CD14-positive monocyte (primary cell): ENCODE data around the gene ARHGEF33. TPM values are rescaled to one million over a fixed set of nuclear protein-coding genes. Genes with fewer than 3 reads are reported as not detected.

ENCODE experiments used
- DNase-seq, 3 donors: peaks; one replicate each; pipeline ENCODE4 v3.0.0-alpha.2; 2011 to 2022
- H2AFZ ChIP-seq: 2 replicates; pipeline ENCODE4 v1.6.0; 2012; ENCODE audit warnings: mild to moderate bottlenecking, low read depth, low read length, inconsistent platforms; ENCODE audit not compliant: insufficient read depth, poor library complexity, severe bottlenecking
- H3K27ac ChIP-seq, 2 donors: 1 replicate in 1 of 2; 2 replicates in 1 of 2; pipeline ENCODE4 v1.5.1; 2012 to 2013; ENCODE audit warnings: low read length in 2 of 2, control low read depth in 1 of 2, inconsistent platforms in 1 of 2, low read depth in 1 of 2, mild to moderate bottlenecking in 1 of 2
- H3K27me3 ChIP-seq, 2 donors: one replicate each; pipeline versions ENCODE4 v1.6.0 to v1.6.1; 2011 to 2013; ENCODE audit warnings: low read length in 2 of 2; ENCODE audit not compliant: control insufficient read depth in 2 of 2, insufficient read depth in 2 of 2
- H3K36me3 ChIP-seq, 2 donors: replicated peaks in 1 of 2; 1 replicate in 1 of 2; 2 replicates in 1 of 2; pipeline versions ENCODE4 v1.5.1 to v1.6.1; 2012 to 2013; ENCODE audit warnings: low read length in 2 of 2, control low read depth in 1 of 2, inconsistent platforms in 1 of 2, mild to moderate bottlenecking in 1 of 2; ENCODE audit not compliant: insufficient read depth in 2 of 2, control insufficient read depth in 1 of 2
- H3K4me1 ChIP-seq, 2 donors: 1 replicate in 1 of 2; 2 replicates in 1 of 2; pipeline versions ENCODE4 v1.5.1 to v1.6.1; 2012 to 2013; ENCODE audit warnings: low read length in 2 of 2, control low read depth in 1 of 2, inconsistent platforms in 1 of 2, mild to moderate bottlenecking in 1 of 2, moderate library complexity in 1 of 2; ENCODE audit not compliant: insufficient read depth in 2 of 2, control insufficient read depth in 1 of 2
- H3K4me2 ChIP-seq: replicated peaks from 2 replicates; pipeline ENCODE3; 2012; ENCODE audit warnings: low read length, moderate library complexity, mild to moderate bottlenecking; ENCODE audit not compliant: poor library complexity, severe bottlenecking; ENCODE audit errors: extremely low read depth
- H3K4me3 ChIP-seq, 3 experiments: fragments of 200-600 bp in 1 of 3; sonication (generic) in 1 of 3; replicated peaks in 1 of 3; 1 replicate in 2 of 3; 2 replicates in 1 of 3; pipeline ENCODE4 v1.5.1; 2011 to 2013; ENCODE audit warnings: low read length in 3 of 3, mild to moderate bottlenecking in 3 of 3, control low read depth in 2 of 3, low read depth in 2 of 3, inconsistent platforms in 1 of 3, moderate library complexity in 1 of 3
- H3K79me2 ChIP-seq: 2 replicates; pipeline ENCODE4 v1.6.0; 2012; ENCODE audit warnings: mild to moderate bottlenecking, control low read depth, inconsistent platforms, low read length, moderate library complexity; ENCODE audit not compliant: insufficient read depth
- H3K9ac ChIP-seq: 2 replicates; pipeline ENCODE4 v1.6.0; 2017; ENCODE audit warnings: low read length, mild to moderate bottlenecking; ENCODE audit not compliant: insufficient read depth, poor library complexity, severe bottlenecking
- H3K9me3 ChIP-seq, 2 donors: replicated peaks in 1 of 2; 1 replicate in 1 of 2; 2 replicates in 1 of 2; pipeline versions ENCODE4 v1.5.1 to v1.6.1; 2012 to 2013; ENCODE audit warnings: low read length in 2 of 2, control low read depth in 1 of 2; ENCODE audit not compliant: control insufficient read depth in 1 of 2, insufficient read depth in 1 of 2
- H4K20me1 ChIP-seq: 2 replicates; pipeline ENCODE4 v1.6.0; 2012; ENCODE audit warnings: mild to moderate bottlenecking, low read length, control low read depth, moderate library complexity; ENCODE audit not compliant: insufficient read depth
- H3K27ac Mint-ChIP-seq, 7 donors: one replicate each; pipeline ENCODE4 v1.8.0; 2020; ENCODE audit warnings: mild to moderate bottlenecking in 7 of 7, mixed read lengths in 7 of 7, moderate library complexity in 6 of 7, inconsistent platforms in 2 of 7
- H3K27me3 Mint-ChIP-seq, 3 donors: one replicate each; pipeline ENCODE4 v1.8.0; 2021 to 2022; ENCODE audit warnings: low read depth in 3 of 3, mild to moderate bottlenecking in 3 of 3, mixed read lengths in 3 of 3, moderate library complexity in 3 of 3, inconsistent platforms in 1 of 3
- H3K36me3 Mint-ChIP-seq, 2 donors: one replicate each; pipeline ENCODE4 v1.8.0; 2020; ENCODE audit warnings: mixed read lengths in 2 of 2, inconsistent platforms in 1 of 2, mild to moderate bottlenecking in 1 of 2
- H3K4me1 Mint-ChIP-seq: one replicate; pipeline ENCODE4 v1.8.0; 2020; ENCODE audit warnings: mild to moderate bottlenecking, mixed read lengths
- H3K4me3 Mint-ChIP-seq, 2 donors: one replicate each; pipeline ENCODE4 v1.8.0; 2020; ENCODE audit warnings: mild to moderate bottlenecking in 2 of 2, mixed read lengths in 2 of 2, moderate library complexity in 1 of 2
- H3K9me3 Mint-ChIP-seq, 7 donors: one replicate each; pipeline ENCODE4 v1.8.0; 2020 to 2022; ENCODE audit warnings: mixed read lengths in 7 of 7, mild to moderate bottlenecking in 6 of 7, moderate library complexity in 6 of 7, inconsistent platforms in 2 of 7
- CTCF ChIP-seq: fragments of 200-600 bp; IDR thresholded peaks from one replicate; pipeline ENCODE4 v1.8.0; 2022; ENCODE audit warnings: antibody characterized with exemption, mild to moderate bottlenecking
- WGBS: methylation state at CpG from one replicate; pipeline ENCODE4 v1.1.5; 2013; ENCODE audit warnings: missing lambda C conversion rate; ENCODE audit not compliant: insufficient coverage; 5-methylcytosine and 5-hydroxymethylcytosine counted together
- intact Hi-C, 2 donors: fragments of 100-400 bp; cut with micrococcal nuclease; formaldehyde crosslinking; loops; one replicate each; pipeline versions ENCODE4 v1.15.0 to v1.15.1; 2023
- polyA plus RNA-seq, 3 donors: library from polyadenylated mRNA; depleted of rRNA in 1 of 3; unstranded in 2 of 3; stranded (reverse) in 1 of 3; fragments of 300-500 nt in 2 of 3; fragments of >200 nt in 1 of 3; fragmentation: Illumina TruSeq in 2 of 3; gene quantifications; 1 replicate in 2 of 3; 2 replicates in 1 of 3; pipeline ENCODE4 v1.2.3, GENCODE V29; 2012 to 2021

Gene ARHGEF33
- polyA plus RNA-seq, 3 donors, result 0.33 TPM; not detected in 2

- Mint-ChIP-seq H3K27ac (no peak overlapping the region), H3K36me3 (no peaks in the 10 kb centered on the region), H3K4me1 (peaks cover 14% of the 10 kb centered on the region), H3K9me3 (peaks cover 0 to 1% (median 0%) of the 10 kb centered on the region in 7 donors), H3K4me3 (no peak overlapping the region), H3K27me3 (no peaks in the 10 kb centered on the region)
- WGBS, result 100% methylated on average over 1 of the region's 4 CpGs
- Histone ChIP-seq H3K27ac (no peak overlapping the region), H2AFZ (peak overlapping the region; percentile 26), H3K79me2 (no peaks in the 10 kb centered on the region), H3K9ac (no peak overlapping the region), H3K4me2 (no peak overlapping the region), H3K4me1 (no peaks in the 10 kb centered on the region), H3K27me3 (no peaks in the 10 kb centered on the region), H4K20me1 (no peaks in the 10 kb centered on the region), H3K36me3 (no peaks in the 10 kb centered on the region), H3K9me3 (no peaks in the 10 kb centered on the region), H3K4me3 (no peak overlapping the region)
- no peak for TF ChIP-seq CTCF
- DNase-seq, result no peak
- intact Hi-C loops, result no loop called here
Observed at GRCh38 chr2:38922389-38922788, 32.7 kb downstream of the ARHGEF33 start.

GRCh38 chr2:38922902-38923301 lies 33.2 kb downstream of the ARHGEF33 start:
- Histone ChIP-seq H4K20me1 (no peaks in the 10 kb centered on the region), H3K36me3 (no peaks in the 10 kb centered on the region), H3K9ac (no peak overlapping the region), H3K4me1 (no peaks in the 10 kb centered on the region), H3K27me3 (no peaks in the 10 kb centered on the region), H2AFZ (no peak overlapping the region), H3K4me3 (no peak overlapping the region), H3K27ac (no peak overlapping the region), H3K9me3 (no peaks in the 10 kb centered on the region), H3K4me2 (no peak overlapping the region), H3K79me2 (no peaks in the 10 kb centered on the region)
- Mint-ChIP-seq H3K27ac (peak overlapping the region in 1 of 7 donors; percentile 32), H3K36me3 (no peaks in the 10 kb centered on the region), H3K9me3 (peaks cover 0 to 1% (median 0%) of the 10 kb centered on the region in 7 donors), H3K27me3 (no peaks in the 10 kb centered on the region), H3K4me1 (peaks cover 14% of the 10 kb centered on the region), H3K4me3 (no peak overlapping the region)
- no CpG with 5 or more reads among the region's 2 CpGs for WGBS
- intact Hi-C loops, result no loop called here
- no peak for TF ChIP-seq CTCF
- DNase-seq, result no peak
